Measurements from ENCODE around the gene TMEM131L.
"Not testable (repeated sequence)": the region's sequence is repeated elsewhere in the genome, so short reads cannot be mapped to it uniquely, and the experiment has no call there.

The TMEM131L gene

GRCh38 chr4:153481478-153481877 is 15.3 kb downstream of the TMEM131L start:
- DNase-seq = no peak

DNA sequence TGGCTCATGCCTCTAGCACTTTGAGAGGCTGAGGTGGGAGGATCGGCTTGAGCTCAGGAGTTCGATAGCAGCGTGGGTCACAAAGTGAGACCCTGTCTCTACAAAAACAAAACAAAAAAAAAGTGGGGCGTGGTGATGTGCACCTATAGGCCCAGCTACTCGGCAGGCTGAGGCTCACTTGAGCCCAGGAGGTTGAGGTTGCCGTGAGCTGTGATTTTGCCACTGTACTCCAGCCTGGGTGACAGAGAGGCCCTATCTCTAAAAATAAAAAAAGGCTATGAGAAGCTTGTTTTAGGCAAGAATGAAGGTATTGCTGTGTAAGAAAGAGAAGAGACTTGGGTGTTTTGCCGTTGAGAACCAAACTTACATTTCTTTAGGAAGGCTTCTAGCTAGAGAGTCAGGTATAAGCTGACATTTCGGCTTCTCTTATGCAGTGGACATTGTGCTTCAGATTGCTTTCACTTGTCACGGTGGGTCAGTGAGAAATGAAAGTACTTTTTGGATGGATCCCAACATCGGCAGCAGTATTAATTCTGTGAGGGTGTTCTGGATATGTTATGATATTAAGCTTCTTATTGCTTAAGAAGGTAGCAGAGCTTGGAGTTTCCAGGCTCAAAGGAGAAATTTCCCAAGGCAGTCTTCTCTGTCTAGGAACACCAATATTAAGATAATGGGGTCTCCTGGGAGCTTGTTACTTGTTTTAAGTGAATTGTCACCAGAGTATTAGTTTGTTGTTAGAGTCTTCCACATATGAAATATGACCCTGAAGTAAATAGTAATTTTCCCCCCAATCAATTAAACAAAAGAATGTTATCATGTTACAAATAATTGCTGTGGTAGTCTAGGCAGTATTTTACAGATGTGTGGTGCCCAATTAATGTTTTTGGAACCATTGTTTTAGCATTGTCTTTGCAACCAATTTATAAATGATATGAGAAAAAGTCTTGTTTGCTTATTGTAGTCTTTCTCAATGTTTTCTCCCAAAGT is 17.6 kb downstream of the TMEM131L start:
- DNase-seq = no peak

- no peak for DNase-seq
Measured at GRCh38 chr4:153485359-153485758, 19.2 kb downstream of the TMEM131L start.

- no peak for DNase-seq
Measured at GRCh38 chr4:153485860-153486259, 19.7 kb downstream of the TMEM131L start.

DNA sequence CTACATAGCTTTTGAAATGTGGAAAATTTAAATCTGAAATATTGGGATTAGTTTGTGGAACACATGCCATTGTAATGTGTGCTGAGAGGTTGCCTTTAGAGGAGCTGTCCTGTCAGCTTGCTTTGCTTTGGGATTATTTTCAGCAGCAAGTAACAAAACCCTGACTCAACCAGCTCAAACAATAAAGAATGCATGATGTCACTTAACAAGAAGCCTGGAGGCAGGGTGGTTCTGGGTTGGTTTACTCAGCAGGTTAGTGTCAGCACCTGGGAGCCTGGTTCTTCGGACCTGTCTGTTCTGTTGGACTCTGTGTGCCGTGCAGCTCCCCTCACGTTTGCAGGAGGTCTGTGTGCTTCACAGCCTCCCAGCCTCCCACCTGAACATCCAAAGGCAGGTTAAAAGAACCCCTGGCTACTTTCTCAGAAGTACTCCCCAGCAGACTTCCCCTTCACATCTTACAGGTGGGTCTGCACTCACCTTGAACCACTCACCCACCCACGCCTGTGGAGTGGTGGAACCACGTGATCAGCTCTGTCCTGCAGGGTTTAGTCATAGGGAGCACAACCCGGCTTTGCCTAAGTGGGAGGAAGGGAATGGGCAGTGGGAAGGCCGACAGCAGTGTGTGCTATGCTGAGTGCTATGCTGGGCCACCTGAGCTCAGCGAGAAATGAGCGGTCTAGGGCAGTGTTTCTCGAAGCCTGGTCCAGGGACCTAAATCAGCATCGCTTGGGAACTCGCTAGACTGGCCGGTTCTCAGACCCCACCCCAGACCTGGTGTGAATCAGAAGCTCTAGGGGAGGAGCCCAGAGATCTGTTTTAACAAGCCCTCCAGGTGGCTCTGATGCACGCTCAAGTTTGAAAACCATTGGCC is 20.4 kb downstream of the TMEM131L start:
- DNase-seq = no peak

GRCh38 chr4:153488006-153488891 is 22.1 kb downstream of the TMEM131L start:
- peak; percentile 84 for DNase-seq

DNA sequence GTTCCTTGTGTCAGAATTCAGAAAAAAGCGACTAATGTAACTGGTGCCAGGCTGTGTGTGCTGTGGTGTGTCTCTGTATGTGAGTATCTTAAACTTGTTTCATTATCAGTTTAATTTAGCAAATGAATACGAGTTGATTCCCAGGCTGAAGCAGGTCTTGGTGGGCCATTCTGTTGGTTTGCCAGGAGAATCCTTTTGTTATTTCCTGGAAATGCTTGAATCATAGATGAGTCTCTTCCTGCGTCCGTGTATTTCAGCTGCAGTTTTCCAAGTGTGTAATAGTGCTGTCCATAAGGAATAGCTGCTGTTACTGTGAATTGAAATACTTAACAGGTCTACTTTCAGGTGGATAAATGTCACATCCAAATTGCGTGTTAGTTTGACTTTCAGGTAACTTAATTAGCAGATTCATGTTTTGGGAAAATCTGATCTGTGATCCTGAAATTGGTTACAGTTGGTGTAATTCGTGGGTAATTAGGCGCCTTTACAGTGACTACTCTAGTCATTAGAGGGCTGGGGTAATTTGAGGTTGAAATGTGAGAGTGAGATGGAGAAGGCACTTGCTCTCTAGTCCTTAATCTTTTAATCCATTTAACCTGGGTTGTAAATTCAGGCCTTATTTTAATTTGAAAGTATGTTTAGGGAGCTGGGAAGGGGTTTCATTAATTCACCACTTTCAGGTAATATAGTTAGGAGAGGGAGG is 23.8 kb downstream of the TMEM131L start:
- DNase-seq = no peak

DNA sequence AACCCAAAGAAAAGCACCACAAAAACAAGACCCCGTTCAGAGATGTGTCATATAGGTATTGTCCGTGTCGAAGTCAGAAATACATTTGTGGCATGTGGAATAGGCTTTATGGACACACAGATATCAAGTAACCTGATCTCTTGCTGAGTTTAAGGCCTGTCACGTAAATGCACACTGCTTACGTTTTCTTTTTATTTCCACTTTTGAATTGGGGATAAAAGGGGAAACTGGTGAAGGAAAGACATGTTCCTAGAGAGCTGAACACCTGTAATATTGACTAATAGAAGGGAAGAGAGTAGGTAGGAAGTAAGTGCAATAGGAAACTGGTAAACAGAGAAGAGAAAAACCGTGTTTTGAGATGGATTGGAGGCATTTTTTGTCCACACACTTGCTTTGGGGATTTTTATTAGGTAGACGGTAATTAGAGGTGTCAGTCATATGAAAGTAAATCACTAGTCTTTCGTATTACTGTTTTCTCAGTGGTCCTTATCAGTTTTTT is 24.9 kb downstream of the TMEM131L start:
- DNase-seq = no peak

- no peak for DNase-seq
Measured at GRCh38 chr4:153494562-153494961, 28.4 kb downstream of the TMEM131L start.

GRCh38 chr4:153495480-153496193 is 29.5 kb downstream of the TMEM131L start:
- DNase-seq = no peak

GRCh38 chr4:153497091-153497531 is 31.0 kb downstream of the TMEM131L start:
- no peak for DNase-seq

DNA sequence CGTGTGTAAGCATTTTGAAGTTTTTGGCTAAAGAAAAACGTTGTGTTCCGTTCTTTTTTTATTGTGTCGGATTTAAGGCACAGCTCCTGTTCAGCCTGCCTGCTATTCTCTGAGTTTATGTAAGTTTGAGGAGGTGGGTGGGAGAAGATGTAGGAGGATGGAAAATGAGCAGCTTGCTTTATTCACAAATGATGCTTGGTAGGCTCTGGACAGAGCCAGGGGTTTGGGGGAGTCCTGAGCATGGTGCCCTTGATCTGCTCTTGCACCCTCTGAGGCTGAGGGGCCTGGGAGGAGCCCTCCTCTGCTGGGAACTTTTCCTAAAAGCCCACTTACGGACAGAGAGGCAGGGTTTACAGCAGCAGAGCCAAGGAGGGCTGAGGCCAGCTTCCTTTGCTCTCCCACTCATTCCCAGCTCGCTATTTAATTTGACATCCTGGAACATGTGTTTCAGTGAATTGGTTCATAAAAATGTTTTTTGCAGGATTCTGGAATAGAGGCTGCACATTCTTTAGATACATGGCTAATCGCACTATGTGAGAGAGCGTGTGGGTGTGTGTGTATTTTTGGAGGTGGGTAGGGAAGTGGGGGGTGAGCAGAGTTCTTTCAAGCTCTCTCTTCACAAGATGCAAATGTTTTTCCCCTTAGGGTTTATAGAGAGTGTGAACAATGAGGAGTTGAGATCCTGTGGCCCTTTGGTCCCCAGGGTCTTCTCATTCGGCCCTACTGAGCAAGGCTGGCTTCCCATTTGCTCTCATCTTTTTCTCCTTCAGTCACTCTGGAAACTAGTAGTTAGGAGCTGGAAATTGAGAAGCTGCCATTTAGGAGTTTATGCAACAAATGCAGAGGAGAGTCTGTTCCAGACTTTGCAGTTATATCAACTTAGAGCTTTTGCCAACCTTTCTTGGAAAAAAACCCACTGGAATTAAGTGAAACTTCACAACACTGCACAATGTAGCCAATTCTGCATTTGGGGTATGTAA is 32.1 kb downstream of the TMEM131L start:
- DNase-seq = no peak

GRCh38 chr4:153499005-153499404 is 32.8 kb downstream of the TMEM131L start:
- DNase-seq = no peak

GRCh38 chr4:153501578-153501977 is 35.4 kb downstream of the TMEM131L start:
- no peak for DNase-seq

GRCh38 chr4:153502584-153502983 is 36.4 kb downstream of the TMEM131L start:
- no peak for DNase-seq

GRCh38 chr4:153506341-153507309 is 40.5 kb downstream of the TMEM131L start:
- no peak for DNase-seq

DNA sequence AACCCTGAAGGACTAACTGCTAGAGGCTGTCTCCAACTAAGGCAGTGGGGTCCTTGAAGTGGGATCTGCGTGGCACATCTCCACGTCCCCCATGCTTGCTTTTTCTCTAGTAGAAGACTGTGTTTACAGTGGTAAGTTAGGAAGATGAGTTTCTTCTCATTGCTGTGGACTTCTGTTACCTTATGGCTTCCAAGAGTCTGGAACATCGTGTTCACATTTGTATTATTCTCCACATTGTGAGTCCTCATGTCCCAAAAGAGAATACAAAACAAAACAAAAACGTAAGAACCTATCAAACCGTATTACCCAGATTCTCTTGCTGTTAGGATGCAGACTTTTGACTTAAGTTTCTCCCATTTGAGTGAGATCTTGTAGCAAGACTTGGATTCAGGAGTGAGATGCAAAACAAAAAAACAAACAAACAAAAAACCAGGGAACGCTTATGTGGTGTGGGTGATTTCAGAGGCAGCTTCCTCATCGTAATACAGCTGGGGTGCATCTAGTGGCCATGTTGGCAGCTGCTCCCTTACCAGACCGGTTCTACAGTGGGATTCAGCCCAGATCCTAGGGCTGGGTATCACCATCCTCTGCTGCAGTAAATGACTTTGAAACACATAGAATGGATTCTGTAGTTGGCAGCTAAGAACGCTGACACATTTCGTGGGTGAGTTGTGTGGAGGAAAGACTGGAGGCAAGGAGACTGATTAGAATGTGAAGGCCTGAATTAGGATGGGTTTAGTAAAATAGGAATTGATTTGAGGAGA is 41.3 kb downstream of the TMEM131L start:
- DNase-seq = no peak

DNA sequence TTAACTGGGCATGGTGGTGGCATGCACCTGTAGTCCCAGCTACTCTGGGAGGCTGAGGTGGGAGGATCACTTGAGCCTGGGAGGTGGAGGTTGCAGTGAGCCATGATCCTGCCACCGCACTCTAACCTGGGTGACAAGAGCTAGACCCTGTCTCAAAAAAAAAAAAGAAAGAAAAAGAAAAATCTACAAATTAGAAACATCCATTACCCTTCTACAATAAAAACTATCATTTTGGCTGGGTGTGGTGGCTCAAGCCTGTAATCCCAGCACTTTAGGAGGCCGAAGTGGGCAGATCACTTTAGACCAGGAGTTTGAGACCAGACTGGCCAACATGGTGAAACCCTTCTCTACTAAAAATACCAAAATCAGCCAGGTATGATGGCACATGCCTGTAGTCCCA is 43.1 kb downstream of the TMEM131L start:
- not testable (repeated sequence) for DNase-seq

Data from MV-4-11 (cell line).